Muscle layer of colon (tissue), 2 donors: ENCODE measurements around the gene EBF3.

Experiments
- H3K27ac ChIP-seq: one replicate; pipeline ENCODE4 v1.7.0; 2013; ENCODE audit warnings: low read depth, mild to moderate bottlenecking, low read length, moderate library complexity
- H3K27me3 ChIP-seq, 2 donors: one replicate each; pipeline ENCODE4 v1.7.0; 2013; ENCODE audit warnings: low read length in 2 of 2, mild to moderate bottlenecking in 2 of 2; ENCODE audit not compliant: insufficient read depth in 2 of 2, control insufficient read depth in 1 of 2
- H3K36me3 ChIP-seq: one replicate; pipeline ENCODE4 v1.7.0; 2013; ENCODE audit warnings: mild to moderate bottlenecking, low read length; ENCODE audit not compliant: insufficient read depth
- H3K4me1 ChIP-seq: one replicate; pipeline ENCODE4 v1.7.0; 2013; ENCODE audit warnings: mild to moderate bottlenecking, low read length; ENCODE audit not compliant: insufficient read depth
- H3K4me3 ChIP-seq, 2 donors: one replicate each; pipeline ENCODE4 v1.7.0; 2013; ENCODE audit warnings: low read length in 2 of 2, low read depth in 1 of 2, mild to moderate bottlenecking in 1 of 2, moderate library complexity in 1 of 2
- H3K9ac ChIP-seq: one replicate; pipeline ENCODE4 v1.7.0; 2013; ENCODE audit warnings: low read length
- H3K9me3 ChIP-seq: one replicate; pipeline ENCODE4 v1.7.0; 2013; ENCODE audit warnings: mild to moderate bottlenecking, low read length
- donor health status: abdominal sarcoma.
- donor health status: Adenocarcinoma of cecum.

EBF3 gene

DNA sequence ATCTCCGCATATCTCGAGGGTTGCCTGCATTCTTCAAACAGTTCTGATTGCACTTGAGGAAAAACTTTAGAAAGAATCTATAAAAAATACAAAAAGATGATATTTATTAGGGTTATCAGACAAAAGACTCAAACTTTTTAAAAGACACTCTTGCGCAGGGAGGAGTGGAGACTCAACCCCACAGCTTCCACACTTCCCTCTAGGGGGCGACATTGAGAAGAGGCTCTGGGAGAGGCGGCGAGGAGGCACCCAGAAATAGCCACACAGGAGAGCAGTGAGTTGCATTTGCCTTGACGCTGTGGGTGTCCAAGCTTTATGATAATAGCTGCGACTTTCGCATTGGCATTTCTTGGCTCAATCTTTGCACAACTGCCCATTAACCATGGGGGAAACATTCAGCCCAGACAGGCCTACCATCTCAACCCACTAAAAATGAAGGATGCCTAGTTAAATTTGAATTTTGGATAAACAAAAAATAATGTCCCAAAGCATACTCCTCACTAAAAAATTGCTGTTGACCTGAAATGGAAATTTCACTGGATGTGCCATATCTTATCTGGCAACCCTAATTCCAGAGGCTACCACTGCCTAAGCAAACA is 86.2 kb downstream of the EBF3 start:
- Histone ChIP-seq H3K9ac (no peak overlapping the region), H3K9me3 (no peaks in the 10 kb centered on the region), H3K4me3 (no peak overlapping the region), H3K27me3 (no peaks in the 10 kb centered on the region), H3K4me1 (no peaks in the 10 kb centered on the region), H3K27ac (no peak overlapping the region), H3K36me3 (no peaks in the 10 kb centered on the region)

DNA sequence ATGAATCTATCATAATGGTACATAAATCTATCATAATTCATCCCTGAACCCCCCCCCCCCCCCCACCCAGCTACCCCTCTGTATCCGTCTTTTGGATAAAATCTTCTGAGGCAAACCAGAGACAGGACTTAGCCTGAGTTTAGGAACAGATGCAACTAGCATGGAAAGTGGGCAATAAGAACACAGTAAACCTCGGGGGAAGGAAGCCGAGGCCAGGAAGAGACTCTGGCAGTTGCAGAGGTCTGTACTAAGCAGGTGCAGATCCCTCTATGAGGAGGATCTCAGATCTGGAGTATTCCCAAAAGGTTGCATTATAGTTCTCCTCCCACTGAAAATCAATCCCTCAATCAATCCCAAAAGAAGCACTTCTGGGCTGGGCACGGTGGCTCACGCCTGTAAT is 87.2 kb downstream of the EBF3 start:
- H3K36me3 ChIP-seq = no peaks in the 10 kb centered on the region
- no peaks in the 10 kb centered on the region for H3K4me1 ChIP-seq
- no peak overlapping the region for H3K27ac ChIP-seq

GRCh38 chr10:129875993-129876726 is 87.9 kb downstream of the EBF3 start:
- Histone ChIP-seq H3K9me3 (no peaks in the 10 kb centered on the region), H3K4me3 (no peak overlapping the region), H3K9ac (no peak overlapping the region), H3K27ac (no peak overlapping the region), H3K36me3 (no peaks in the 10 kb centered on the region), H3K27me3 (no peaks in the 10 kb centered on the region), H3K4me1 (no peaks in the 10 kb centered on the region)

More for the DNA sequence above, 87.2 kb downstream of the EBF3 start:
- H3K4me3 ChIP-seq = no peak overlapping the region
- no peak overlapping the region for H3K9ac ChIP-seq
- H3K9me3 ChIP-seq = no peaks in the 10 kb centered on the region
- H3K27me3 ChIP-seq = no peaks in the 10 kb centered on the region

DNA sequence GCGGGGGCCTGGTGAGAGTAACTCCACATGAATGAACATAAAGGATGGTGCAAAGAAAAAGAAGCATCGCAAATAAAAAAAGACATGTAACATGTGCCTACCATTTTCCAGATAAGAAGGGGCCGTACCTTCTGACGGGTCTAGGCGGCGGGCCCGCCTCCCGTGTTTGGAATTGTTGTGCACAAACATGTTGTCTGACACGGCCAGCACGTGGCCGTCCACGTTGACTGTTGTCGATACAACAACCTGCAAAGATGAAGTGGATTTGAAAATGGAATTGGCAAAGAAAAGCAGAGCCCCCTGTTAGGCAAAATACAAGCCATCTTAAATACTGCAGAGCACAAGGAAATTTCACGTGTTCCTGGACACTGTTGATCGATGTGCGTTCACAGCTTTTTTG is 90.7 kb downstream of the EBF3 start:
- Histone ChIP-seq H3K4me3 (no peak overlapping the region), H3K27ac (no peak overlapping the region), H3K9me3 (no peaks in the 10 kb centered on the region), H3K4me1 (no peaks in the 10 kb centered on the region), H3K36me3 (no peaks in the 10 kb centered on the region), H3K27me3 (no peaks in the 10 kb centered on the region), H3K9ac (no peak overlapping the region)

GRCh38 chr10:129871966-129872365 is 92.1 kb downstream of the EBF3 start:
- Histone ChIP-seq H3K9me3 (no peaks in the 10 kb centered on the region), H3K27ac (no peak overlapping the region), H3K36me3 (no peaks in the 10 kb centered on the region), H3K9ac (no peak overlapping the region), H3K4me1 (no peaks in the 10 kb centered on the region), H3K27me3 (no peaks in the 10 kb centered on the region), H3K4me3 (no peak overlapping the region)

DNA sequence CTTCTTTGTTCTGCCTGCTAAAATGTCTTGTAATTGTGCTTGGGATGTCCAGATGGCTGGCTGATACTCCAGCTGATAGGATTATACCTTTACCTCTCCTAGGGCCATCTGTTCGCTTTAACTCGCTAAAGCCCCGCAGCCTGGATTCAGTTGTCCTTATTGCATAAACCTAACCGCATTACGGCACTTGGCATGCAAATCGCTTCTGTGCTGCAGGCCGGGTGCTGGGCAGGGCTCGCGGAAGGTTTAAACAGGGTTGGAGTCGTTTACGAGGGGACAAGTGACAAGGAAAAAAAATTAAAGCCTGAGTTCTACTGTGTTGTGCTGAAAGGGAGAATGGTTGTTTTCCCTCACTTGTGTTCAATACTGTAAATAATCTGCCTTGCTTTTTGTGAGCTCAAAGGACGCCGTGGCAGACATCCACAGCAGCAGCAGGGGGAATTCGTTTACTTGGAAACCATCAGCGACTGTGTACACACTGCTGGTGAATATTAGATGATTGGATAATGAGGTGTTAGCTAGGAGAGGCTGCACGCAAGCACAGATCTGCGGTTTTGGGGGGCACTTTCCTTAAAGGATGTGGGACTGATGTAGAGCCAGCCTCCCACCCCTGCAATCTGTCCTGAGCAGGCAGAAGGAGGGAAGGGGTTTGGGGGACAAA is 93.0 kb downstream of the EBF3 start:
- H3K4me1 ChIP-seq = no peaks in the 10 kb centered on the region
- no peak overlapping the region for H3K9ac ChIP-seq

DNA sequence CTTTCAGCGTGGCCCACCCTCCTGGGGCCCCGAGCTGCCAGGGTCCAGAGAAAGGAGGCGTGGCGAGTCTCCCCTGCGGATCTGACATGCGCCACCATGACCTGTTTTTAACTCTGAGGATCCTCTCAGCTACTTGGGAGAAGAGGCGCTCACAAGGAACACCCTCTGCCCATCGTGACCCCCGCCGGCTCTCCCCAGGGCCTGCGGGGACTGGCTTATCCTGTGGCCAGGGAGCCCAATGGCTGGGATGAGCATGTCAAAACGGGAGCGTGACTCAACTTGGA is 93.7 kb downstream of the EBF3 start:
- H3K9ac ChIP-seq = no peak overlapping the region
- no peak overlapping the region for H3K27ac ChIP-seq
- H3K27me3 ChIP-seq = no peaks in the 10 kb centered on the region
- no peaks in the 10 kb centered on the region for H3K36me3 ChIP-seq
- no peaks in the 10 kb centered on the region for H3K9me3 ChIP-seq
- H3K4me3 ChIP-seq = no peak overlapping the region
- H3K4me1 ChIP-seq = no peaks in the 10 kb centered on the region

More for the DNA sequence above, 93.0 kb downstream of the EBF3 start:
- Histone ChIP-seq H3K9me3 (no peaks in the 10 kb centered on the region), H3K36me3 (no peaks in the 10 kb centered on the region), H3K4me3 (no peak overlapping the region), H3K27me3 (no peaks in the 10 kb centered on the region), H3K27ac (no peak overlapping the region)

DNA sequence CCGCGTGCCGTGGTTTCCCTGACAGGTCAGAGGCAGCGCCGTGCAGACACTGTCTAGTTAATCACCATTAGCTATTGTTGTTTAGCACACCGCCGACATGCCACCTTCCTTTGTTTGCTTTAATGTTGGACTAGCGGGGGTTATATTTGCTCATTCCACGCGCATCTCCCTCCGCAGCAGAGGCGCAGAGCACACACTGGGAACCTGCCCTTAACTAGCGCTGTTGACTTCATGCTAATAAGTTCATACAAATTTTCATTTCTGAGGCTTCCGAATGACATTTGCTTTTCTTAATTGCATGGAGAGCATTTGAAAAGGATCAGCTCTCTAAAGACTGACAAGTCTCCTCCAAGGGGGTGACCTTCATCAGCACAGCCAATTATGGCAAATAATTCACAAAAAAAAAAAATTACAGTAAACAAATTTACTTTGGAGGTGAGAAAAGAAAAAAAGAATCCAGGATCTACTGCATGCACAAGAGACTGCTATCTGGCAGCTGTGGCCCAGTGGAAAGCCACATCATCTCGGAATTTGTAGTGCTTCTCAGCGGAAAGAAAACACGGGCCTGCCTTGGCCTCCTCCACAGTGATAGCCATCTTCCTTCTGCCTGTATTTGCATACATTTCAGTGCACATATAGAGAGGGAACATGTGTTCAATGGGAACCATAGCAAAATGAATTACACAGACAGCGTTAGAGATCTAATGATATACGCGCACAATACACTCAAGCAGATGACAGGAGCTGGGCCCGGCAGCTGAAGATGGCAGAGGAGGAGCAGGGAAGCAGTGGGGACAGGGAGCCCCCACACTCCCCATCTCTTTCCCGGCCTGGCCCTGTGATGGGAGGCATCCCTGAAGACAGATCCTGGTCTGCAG is 94.2 kb downstream of the EBF3 start:
- no peaks in the 10 kb centered on the region for H3K27me3 ChIP-seq
- H3K4me1 ChIP-seq = peaks cover 3% of the 10 kb centered on the region
- no peak overlapping the region for H3K27ac ChIP-seq

DNA sequence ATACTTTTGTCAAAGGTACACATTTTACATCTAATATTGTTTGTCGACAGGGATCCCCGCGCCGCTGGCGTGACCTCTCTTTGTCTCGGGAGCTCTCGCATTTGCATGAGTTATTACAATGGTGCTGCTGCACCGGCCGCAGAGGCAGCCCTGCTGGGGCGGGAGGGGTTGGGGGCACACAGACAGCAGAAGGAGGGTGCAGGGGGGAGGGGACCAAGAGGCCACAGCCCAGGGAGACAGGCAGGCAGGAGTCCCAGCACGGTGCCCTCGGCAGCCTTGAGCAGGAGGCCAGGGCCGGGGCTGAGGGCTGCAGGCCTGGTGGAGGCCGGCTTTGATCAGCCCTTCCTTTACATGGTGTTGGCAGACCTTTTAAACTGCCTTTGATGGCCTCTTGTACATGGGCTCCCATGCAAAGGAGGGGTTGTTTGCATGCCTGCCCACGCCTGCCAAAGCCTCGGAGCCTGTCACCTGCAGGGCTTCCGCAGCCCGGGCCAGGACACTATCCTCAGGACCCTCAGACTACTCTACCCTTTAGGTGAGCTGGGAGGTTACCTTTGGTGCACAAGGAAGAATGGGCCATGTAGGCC is 95.5 kb downstream of the EBF3 start:
- Histone ChIP-seq H3K36me3 (no peaks in the 10 kb centered on the region), H3K4me1 (peaks cover 5% of the 10 kb centered on the region), H3K4me3 (no peak overlapping the region), H3K27ac (no peak overlapping the region), H3K9ac (no peak overlapping the region), H3K27me3 (no peaks in the 10 kb centered on the region), H3K9me3 (no peaks in the 10 kb centered on the region)

More for the DNA sequence above, 94.2 kb downstream of the EBF3 start:
- H3K9me3 ChIP-seq = no peaks in the 10 kb centered on the region
- H3K36me3 ChIP-seq = no peaks in the 10 kb centered on the region
- H3K9ac ChIP-seq = no peak overlapping the region
- no peak overlapping the region for H3K4me3 ChIP-seq

DNA sequence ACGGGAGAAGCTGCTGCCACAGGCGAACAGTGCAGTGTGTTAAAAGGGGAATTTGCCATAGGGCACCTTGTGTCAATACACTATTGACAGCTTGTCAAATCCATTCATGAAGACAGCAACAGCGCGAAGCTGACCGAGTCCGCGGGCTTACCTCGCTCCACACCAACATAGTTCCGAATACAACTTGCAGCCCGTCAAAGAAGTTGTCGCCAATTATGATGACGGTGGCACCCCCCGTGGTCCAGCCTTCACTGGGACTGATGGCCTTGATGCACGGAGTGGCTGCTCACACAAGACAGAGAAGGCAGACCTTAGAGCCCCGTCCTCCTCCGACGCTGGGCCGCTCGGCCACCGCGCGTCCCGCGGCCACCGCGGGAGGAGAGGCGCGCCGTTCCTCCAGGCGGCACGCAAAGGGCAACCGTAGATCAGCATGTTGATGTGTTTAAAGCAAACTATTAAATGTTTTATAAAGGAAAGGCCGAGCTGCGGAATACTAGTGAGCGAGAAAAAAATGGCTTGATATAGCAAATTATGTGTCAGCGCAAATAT is 96.4 kb downstream of the EBF3 start:
- Histone ChIP-seq H3K4me1 (peaks cover 5% of the 10 kb centered on the region), H3K27me3 (no peaks in the 10 kb centered on the region), H3K27ac (no peak overlapping the region), H3K4me3 (no peak overlapping the region), H3K36me3 (no peaks in the 10 kb centered on the region), H3K9me3 (no peaks in the 10 kb centered on the region), H3K9ac (no peak overlapping the region)

GRCh38 chr10:129866894-129867293 is 97.2 kb downstream of the EBF3 start:
- H3K9me3 ChIP-seq = no peaks in the 10 kb centered on the region
- no peaks in the 10 kb centered on the region for H3K27me3 ChIP-seq
- H3K36me3 ChIP-seq = no peaks in the 10 kb centered on the region
- H3K4me3 ChIP-seq = no peak overlapping the region
- no peak overlapping the region for H3K27ac ChIP-seq
- no peak overlapping the region for H3K9ac ChIP-seq
- H3K4me1 ChIP-seq = peaks cover 5% of the 10 kb centered on the region
